HG03095 (cell line): ENCODE results near the gene ZNF408.

Source experiments
- ATAC-seq: cut with Tn5 transposase; IDR thresholded peaks from one replicate; pipeline ENCODE4 v1.9.1; 2021; ENCODE audit warnings: moderate library complexity; ENCODE audit not compliant: unreplicated experiment

The ZNF408 gene

GRCh38 chr11:46675949-46676348 is 24.9 kb upstream of the ZNF408 start:
- ATAC-seq, result no peak

- no peak for ATAC-seq
These were observed 24.2 kb upstream of the ZNF408 start for GRCh38 chr11:46676436-46677158.

DNA sequence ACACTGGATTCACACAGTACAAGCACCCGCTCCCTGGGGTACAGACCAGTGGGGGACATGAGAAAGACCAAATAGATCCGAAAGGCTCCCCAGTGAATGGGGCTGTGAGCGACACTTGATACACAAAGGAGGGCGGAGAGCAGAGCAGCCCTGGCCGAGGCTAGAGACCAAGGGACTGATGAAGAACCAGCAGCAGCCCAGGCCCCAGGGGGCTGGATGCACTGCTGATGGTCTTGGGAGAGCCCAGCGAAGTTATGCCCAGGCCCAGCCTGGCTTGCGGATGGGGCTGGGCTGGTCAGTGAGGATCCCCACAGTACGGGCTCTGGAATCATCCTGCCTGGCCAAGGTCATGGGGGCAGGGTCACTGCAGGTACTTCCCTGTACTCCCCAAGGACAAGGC is 23.7 kb upstream of the ZNF408 start:
- no peak for ATAC-seq

DNA sequence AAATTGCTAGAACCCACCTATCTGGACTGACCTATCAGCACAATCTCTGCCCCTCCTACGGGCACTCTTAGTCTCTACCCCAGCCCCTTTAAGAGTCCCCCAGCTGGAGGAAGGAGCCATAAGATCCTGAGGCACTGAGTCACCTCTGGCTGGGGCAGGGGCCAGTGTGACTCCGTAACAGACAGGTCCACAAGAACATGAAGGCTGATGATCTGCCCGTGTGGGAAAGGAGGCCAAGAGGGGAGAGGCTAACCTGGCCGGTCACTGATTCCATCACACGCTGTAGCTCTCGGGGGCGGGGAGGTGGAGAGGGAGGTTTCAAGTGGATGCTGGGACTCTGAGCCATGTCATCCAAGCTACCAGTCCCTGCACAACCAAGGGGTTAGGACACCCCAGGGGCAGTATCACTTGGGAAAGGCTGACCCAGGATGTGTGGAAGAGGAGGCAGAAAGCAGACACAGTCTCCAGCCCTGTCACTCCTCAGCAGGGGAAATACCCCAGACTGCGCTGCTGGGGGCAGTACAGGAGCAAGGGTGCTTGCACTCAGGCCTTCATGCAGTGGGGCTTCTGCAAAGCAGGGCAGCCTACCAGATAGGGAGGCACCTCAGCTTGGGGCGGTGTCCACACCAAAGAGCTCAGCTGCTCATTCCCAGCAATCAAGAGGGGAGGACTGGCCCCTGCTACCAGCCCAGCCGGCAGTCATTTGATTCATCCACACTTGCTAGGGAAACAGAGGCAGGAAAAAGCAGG is 22.7 kb upstream of the ZNF408 start:
- no peak for ATAC-seq

GRCh38 chr11:46678741-46679130 is 22.1 kb upstream of the ZNF408 start:
- no peak for ATAC-seq

DNA sequence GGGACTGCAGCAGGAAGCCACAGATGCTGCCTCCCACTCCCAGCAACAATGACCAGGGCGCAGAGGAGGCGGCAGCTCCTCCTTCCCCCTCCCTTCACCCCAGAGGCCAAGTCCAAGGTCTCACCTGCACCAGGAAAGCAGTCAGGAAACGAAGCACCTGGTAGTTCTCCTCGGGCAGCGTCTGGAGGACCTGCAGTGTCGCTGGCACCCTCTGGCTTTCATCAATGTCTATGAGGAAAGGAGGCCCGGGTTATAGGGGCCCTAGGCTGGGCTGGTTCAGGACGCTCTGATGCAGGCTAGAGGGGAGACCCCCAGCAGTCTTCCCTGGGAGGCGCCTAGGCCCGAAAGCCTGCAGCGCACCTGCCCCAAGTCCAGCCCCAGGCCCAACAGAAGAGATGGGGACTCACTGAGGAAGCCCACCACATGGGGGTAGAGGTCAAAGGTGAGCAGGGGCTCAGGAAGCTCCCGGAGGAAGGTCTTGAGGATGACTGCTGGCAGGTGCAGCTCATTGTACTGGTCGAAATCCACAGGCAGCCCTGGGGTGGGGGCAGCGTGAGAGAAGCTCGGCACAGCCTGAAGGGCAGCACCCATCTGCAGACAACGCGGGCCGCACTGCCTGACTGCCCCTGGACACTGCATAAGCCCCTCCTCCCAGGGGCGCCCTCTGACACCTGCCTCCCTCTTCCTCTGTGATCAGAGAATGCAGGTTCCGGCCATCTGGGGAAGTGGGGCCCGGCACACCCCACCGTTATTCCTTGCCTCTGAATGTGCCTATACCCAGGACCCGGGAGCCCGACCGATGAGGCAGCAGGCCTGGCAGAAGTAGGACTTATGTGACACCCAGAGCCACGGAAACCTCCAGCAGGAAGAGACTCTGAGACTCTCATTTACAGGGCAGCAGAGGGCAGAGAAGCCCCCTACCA is 21.3 kb upstream of the ZNF408 start:
- ATAC-seq, result no peak

- no peak for ATAC-seq
These were observed 20.6 kb upstream of the ZNF408 start for GRCh38 chr11:46680164-46680760.

DNA sequence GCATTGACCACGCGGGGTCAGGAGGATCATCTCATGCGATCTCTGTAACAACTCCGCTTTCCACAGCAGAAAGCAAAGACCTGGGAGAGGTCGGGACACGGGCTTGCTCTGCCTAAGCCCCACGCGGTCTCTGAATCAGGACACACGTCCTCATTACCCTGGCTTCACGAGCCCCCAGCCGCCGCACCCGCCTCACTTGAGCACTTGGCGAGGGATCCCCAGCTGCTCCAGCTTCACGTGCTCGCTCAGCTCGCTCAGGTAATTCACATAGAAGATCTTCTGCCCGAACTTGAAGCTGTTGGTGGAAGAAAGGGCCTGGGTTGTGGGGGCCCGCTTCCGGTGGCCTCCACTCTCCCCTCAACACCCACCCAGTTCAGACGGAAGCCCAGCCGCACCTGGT is 20.0 kb upstream of the ZNF408 start:
- no peak for ATAC-seq

DNA sequence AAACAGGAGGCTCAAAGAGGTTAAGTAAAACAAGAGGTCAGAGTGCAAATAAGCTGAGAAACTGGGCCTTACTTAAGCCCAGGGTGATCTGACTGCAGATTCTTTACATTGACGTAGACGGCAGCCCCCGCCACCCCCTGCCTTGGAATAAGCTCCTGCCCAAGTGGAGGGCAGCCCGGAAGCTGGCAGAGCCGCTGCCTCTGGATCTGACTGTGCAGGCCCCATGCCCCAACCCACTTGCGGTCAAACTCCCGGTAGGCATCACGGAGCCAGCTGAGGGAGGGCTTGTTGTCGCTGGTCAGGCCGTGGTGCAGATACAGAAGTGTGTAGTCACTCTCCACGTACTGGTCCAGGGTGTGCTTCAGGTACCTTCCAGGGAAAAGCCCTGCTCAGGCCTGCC is 19.0 kb upstream of the ZNF408 start:
- no peak for ATAC-seq

DNA sequence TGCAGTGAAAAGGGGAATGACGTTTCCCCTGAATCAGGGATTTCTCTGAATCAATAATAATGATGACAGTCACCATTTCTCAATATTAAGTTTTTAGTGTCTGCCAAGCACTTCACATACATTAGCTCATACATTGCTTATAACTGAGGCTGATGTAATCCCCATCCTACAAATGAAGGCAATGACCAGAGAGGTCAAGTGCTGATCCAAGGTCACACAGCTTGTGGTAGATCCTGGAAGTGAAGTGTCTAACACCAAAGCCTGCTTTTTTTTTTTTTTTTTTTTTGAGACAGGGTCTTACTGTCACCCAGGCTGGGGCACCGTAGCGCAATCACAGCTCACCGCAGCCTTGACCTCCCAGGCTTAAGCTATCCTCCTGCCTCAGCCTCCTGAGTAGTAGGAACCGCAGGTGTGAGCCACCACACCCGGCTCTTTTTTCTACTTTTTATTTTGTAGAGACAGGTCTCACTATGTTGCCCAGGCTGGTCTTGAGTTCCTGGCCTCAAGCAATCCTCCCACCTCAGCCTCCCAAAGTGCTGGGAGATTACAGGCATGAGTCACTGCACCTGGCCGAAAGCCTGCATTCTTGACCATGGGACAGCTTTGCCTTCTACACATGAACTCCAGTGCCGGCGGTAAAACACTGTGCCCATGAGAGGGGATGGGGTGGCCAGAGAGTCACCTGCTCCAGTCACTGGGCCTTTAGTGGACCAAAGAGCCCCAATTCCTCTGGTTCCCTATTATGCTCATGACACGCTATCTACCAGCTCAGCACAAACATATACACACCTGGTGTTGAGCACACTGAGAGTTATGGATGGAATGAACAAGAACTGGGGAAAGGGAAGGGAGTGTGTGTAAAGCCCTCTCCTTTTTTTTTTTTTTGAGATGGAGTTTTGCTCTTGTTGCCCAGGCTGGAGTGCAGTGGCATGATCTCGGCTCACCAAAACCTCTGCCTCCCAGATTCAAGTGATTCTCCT is 17.8 kb upstream of the ZNF408 start:
- ATAC-seq, result no peak

DNA sequence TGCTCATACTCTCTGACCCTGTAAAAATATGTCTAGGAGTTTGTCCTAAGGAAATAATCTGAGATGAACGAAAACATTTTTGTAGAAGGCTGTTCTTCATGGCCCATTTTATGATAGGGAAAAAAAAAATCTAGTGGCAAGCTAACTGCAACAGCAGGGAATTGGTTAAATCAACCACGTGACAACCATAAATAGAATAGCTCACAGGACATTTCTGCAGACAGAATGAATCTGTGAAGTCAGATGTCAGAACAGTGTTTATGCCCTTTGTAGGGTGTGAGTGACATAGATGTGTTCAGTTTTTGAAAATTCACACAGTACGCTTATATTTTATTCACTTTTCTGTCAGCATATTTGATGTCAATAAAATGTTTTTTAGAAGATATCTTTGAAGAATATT is 16.5 kb upstream of the ZNF408 start:
- no peak for ATAC-seq

DNA sequence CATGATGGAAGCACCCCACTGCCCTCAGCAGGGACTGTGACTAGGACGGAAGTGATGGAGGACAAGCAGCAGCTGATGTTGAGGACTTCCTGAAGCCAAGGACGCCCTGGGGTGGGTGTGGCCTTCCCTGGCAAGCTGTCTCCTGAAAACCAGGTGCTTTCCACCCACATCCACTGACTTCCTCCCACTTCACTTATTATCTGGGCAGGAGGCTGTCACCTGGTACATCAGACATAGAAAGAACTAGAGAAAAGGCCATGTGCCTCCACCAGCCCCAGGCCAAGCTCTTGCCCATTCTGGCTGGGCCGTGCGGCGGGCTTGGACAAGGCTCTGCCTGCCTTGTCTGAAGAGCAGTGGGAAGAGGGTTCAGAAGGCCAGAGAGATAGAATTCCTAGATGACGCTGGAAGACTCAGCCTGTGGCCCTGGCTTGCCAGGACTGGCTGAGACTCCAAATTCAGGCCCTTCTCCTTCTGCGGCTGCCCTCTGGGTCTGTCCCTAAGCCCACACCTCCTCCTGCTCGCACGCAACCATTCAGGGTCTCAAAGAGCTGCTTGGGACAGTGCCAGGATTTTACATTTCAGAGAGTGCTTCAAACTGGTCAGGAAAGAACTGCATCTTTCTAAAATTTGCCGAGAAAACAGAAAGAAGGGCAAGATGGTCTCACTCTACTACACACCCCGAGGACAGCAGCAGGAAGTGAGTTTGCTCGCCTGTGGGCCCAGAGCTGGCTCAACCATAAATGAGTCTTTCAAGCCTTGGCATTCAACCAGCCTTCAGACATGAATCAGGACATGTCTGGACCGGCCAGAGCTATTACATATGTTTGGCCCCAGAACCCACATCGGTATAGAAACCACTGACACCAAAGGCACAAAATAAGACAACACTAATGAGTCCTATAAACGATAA is 13.7 kb upstream of the ZNF408 start:
- ATAC-seq, result no peak

- ATAC-seq, result no peak
These were observed 10.1 kb upstream of the ZNF408 start for GRCh38 chr11:46690702-46691101.

DNA sequence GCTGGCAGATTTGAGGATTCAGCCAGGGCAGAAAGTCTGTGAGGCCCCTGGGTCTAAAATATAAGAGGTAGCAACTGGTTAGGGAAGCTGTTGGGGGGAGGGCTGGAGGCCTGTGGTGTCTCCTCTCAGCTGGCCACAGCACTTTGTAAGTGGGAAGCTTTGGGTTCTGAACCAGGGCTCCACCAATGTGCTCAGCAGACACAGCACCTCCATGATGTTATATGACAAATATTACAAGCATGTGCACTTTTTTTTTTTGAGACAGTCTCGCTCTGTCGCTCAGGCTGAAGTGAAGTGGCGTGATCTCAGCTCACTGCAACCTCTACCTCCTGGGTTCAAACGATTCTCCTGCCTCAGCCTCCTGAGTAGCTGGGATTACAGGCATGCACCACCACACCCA is 8.4 kb upstream of the ZNF408 start:
- ATAC-seq, result no peak

- no peak for ATAC-seq
These were observed 7.2 kb upstream of the ZNF408 start for GRCh38 chr11:46693597-46694012.

GRCh38 chr11:46694072-46694471 is 6.8 kb upstream of the ZNF408 start:
- no peak for ATAC-seq

GRCh38 chr11:46694607-46695006 is 6.2 kb upstream of the ZNF408 start:
- no peak for ATAC-seq

DNA sequence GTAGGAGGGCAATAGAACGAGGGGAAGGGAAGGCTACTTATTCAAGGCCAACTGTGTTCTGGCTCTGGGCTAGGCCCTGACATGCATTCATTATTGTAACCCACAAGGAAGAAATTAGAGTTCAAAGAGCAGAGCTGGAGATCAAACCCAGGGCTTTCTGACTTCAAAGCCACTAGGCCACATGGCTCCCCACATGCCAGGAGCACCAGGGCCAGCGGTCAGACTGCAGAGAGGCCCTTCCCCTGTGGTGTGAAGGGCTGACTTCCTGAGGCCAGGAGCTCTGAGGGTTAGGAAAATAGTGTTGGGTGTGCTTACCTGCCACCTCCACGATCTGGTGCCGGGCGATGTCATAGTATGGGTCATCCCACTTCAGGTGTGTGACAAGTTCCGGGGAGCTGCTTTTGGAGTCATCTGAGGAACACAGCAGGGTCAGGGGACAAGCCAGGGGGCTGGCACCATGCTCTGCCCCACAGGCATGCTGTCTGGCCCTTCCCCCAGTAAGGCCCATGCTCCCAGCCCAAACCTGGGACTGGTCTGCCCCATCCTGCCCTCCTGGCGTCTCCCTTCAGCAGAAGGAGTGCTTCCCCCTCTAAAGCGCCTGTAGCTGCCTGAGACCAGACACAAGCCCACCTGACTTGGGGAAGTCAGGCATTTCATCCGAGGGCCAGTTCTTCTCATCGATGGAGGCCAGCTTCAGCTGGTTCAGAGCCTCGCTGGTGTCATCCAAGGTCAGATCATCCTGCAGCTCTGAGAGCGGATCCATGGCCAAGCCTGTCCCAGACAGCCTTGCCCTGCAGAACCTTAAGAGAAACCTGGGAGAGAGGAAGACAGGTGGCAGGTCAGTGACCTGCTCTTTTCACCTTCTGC is 5.3 kb upstream of the ZNF408 start:
- ATAC-seq, result no peak
